Ishikawa (cell line): ENCODE measurements around the gene TLCD3A.

Experiments used
- EGR1 ChIP-seq: IDR thresholded peaks from 2 replicates; pipeline ENCODE4 v1.6.1; 2012
- RAD21 ChIP-seq: IDR thresholded peaks from 2 replicates; pipeline ENCODE4 v1.6.1; 2012; ENCODE audit warnings: low read depth
- TAF1 ChIP-seq: IDR thresholded peaks from 2 replicates; pipeline ENCODE4 v1.6.1; 2012; ENCODE audit warnings: low read depth, mild to moderate bottlenecking

DNA sequence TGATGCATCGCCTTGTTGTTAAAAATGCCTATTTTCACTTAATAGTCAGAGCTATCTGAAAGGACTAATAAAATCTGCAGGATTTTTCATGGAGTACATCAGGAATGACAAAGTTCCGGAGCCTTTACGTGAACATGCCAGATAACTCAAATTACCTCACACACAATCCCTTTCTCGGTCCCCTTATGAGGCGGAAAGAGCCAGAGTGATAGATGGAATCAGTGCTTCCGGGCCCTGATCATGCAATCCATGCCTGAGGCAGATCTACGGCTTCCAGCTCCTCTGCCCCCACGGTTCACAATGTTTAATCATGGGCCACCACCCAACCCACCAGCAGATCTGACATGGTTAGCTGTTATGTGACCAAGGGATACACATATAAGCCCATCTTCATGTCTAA lies 34.7 kb upstream of the TLCD3A start:
- no peak for TF ChIP-seq TAF1
- no peak for TF ChIP-seq EGR1
- no peak for TF ChIP-seq RAD21
